Esophagus muscularis mucosa (tissue), 4 donors: ENCODE measurements around the gene IFFO2. TPM values are rescaled to one million over a fixed set of nuclear protein-coding genes. Genes with fewer than 3 reads are reported as not detected.

Experiments used
- DNase-seq: peaks from one replicate; pipeline ENCODE4 v3.0.0-alpha.2; 2017; ENCODE audit errors: extremely low spot score
- H3K27ac ChIP-seq, 4 donors: fragments of 200-600 bp; sonication (generic); replicated peaks in 1 of 4; 1 replicate in 3 of 4; 2 replicates in 1 of 4; pipeline ENCODE4 v1.5.1; 2016 to 2019; ENCODE audit warnings: mild to moderate bottlenecking in 1 of 4
- H3K27me3 ChIP-seq, 4 donors: fragments of 200-600 bp; sonication (generic); one replicate each; pipeline versions ENCODE4 v1.5.1 to v1.6.0; 2016 to 2019
- H3K36me3 ChIP-seq, 4 donors: fragments of 200-600 bp; sonication (generic); one replicate each; pipeline ENCODE4 v1.5.1; 2016 to 2019
- H3K4me1 ChIP-seq, 4 donors: fragments of 200-600 bp; sonication (generic); one replicate each; pipeline ENCODE4 v1.5.1; 2016 to 2019
- H3K4me3 ChIP-seq, 4 donors: fragments of 200-600 bp; sonication (generic); 1 replicate in 2 of 4; 2 replicates in 2 of 4; pipeline ENCODE4 v1.5.1; 2016 to 2019; ENCODE audit warnings: mild to moderate bottlenecking in 4 of 4, moderate library complexity in 1 of 4
- H3K9me3 ChIP-seq, 4 donors: fragments of 200-600 bp; sonication (generic); 1 replicate in 3 of 4; 2 replicates in 1 of 4; pipeline ENCODE4 v1.5.1; 2016 to 2019
- CTCF ChIP-seq, 3 experiments: fragments of 200-600 bp in 2 of 3; fragments of 450-650 bp in 1 of 3; sonication (generic) in 2 of 3; IDR thresholded peaks; one replicate each; pipeline ENCODE4 v1.5.1; 2017 to 2019; ENCODE audit warnings: antibody characterized with exemption in 3 of 3, mild to moderate bottlenecking in 2 of 3, moderate library complexity in 1 of 3
- EP300 ChIP-seq: sonication (generic); formaldehyde crosslinking; IDR thresholded peaks from one replicate; pipeline ENCODE4 v1.6.1; 2017; ENCODE audit warnings: antibody characterized with exemption
- POLR2A ChIP-seq: fragments of 450-650 bp; IDR thresholded peaks from one replicate; pipeline ENCODE4 v1.6.1; 2017; ENCODE audit warnings: antibody characterized with exemption, moderate library complexity, mild to moderate bottlenecking, low read depth
- POLR2AphosphoS5 ChIP-seq, 2 donors: sonication (generic); formaldehyde crosslinking; IDR thresholded peaks; one replicate each; pipeline ENCODE4 v1.6.1; 2017; ENCODE audit warnings: antibody characterized with exemption in 2 of 2
- WGBS: methylation state at CpG from one replicate; pipeline ENCODE4 v1.1.5; 2018; 5-methylcytosine and 5-hydroxymethylcytosine counted together
- intact Hi-C: fragments of 100-400 bp; cut with DNase I; formaldehyde crosslinking; loops from one replicate; pipeline ENCODE4 v1.15.1; 2023
- total RNA-seq, 4 donors: library from RNA; depleted of rRNA; stranded (reverse); fragments of >200 nt; gene quantifications; one replicate each; pipeline versions ENCODE4 v1.1.0 to v1.2.1, GENCODE V29; 2016

IFFO2 gene
- total RNA-seq, 4 donors from 2014 or later = 9.6 to 40.3 (median 16.3) TPM

DNA sequence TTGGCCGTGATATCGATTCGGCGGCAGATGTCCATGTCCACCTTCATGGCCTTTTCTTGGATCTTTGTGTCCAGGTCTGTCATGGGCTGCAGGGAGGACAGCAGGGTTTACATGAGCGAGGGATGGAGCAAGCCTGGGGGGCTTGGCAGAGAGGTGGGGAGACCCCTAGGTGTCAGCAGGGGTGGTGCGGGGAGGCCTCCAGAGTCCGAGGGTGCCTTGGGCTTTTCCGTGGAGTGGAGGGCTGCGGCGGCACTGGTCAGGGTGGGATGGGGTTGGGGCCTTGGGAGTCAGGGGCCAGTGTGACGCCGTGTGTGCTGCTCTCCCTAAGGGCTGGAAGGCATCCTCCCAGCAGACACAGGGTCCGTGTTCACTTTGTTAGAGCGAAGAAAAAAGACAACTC lies 38.1 kb downstream of the IFFO2 start:
- no peaks in the 10 kb centered on the region for H3K27me3 ChIP-seq
- H3K27ac ChIP-seq = peak overlapping the region in 1 of 4 donors; percentile 36
- H3K4me3 ChIP-seq = no peak overlapping the region
- 94% methylated on average over 7 of the region's 14 CpGs for WGBS
- H3K36me3 ChIP-seq = peaks cover 0 to 57% (median 49%) of the 10 kb centered on the region in 4 donors
- no peak for DNase-seq
- peaks cover 32 to 44% (median 38%) of the 10 kb centered on the region in 4 donors for H3K4me1 ChIP-seq
- intact Hi-C loops = no loop called here
- no peak for TF ChIP-seq EP300
- TF ChIP-seq POLR2AphosphoS5 (IDR thresholded peaks at IDR 0.05) = no peak
- TF ChIP-seq CTCF (IDR thresholded peaks at IDR 0.05) = no peak
- TF ChIP-seq POLR2A = no peak
- no peaks in the 10 kb centered on the region for H3K9me3 ChIP-seq

DNA sequence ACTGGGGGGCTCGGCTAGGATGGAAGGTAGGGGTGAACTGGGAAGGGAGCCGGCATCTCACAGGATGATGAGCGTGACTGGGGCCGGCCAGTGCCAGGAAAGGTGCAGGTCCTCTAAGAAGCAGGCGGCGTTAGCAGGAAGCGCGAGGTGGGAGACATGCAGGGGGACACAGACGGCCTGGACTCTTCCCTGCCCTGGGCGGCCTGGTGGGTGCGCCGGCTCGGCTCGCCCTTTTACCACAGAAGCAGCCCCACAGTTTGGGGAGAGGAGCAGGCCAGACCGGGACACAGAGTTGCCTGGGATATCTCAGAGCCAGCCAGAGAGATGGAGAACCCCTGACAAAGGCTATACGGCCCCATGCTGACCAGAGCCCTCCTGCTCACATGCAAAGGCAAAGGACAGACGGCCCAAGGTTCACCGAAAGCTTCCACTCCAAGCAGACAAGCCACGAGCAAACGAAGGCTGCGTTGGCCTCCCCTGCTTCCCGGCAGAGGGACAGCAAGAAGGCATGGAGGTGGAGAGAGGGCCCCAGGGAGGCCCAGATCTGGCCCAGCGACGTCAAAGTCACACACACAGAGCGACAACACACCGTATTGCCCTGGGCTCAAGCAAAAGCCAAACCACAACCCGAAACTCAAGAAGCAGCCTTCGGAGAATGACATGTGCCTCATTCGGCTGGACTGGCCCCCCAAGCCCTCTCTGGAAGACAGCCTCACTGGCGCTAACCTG lies 39.2 kb downstream of the IFFO2 start:
- Histone ChIP-seq H3K36me3 (peaks cover 0 to 57% (median 49%) of the 10 kb centered on the region in 4 donors), H3K4me3 (no peak overlapping the region), H3K27me3 (no peaks in the 10 kb centered on the region), H3K27ac (no peak overlapping the region), H3K9me3 (no peaks in the 10 kb centered on the region), H3K4me1 (peaks cover 31 to 43% (median 32%) of the 10 kb centered on the region in 4 donors)
- TF ChIP-seq CTCF (IDR thresholded peaks at IDR 0.05) = no peak
- no peak for TF ChIP-seq EP300
- no peak for TF ChIP-seq POLR2A
- TF ChIP-seq POLR2AphosphoS5 (IDR thresholded peaks at IDR 0.05) = no peak
- WGBS = 86% methylated on average over 27 of the region's 30 CpGs
- no peak for DNase-seq
- intact Hi-C loops = no loop called here

DNA sequence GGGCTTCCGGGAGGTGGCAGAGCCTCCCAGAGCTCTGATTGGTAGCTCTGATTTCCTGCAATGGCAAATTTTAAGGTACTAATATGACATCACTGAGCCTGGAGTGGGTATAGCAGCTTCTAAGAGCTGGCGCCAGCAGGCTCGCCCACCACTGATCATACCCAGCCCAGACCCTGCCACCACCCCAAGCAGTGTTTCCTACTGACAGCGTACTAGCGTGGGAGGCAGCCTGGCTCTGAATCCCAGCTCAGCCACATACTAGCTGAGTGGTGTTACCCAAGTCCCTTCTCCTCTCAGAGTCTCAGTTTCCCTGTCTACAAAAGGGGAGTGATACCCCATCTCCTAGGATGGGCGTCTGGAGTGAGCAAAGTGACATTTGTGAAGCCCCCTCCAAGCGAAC lies 41.1 kb downstream of the IFFO2 start:
- no peaks in the 10 kb centered on the region for H3K27me3 ChIP-seq
- H3K27ac ChIP-seq = peak overlapping the region in 1 of 4 donors; percentile 12
- intact Hi-C loops = no loop called here
- no peaks in the 10 kb centered on the region for H3K9me3 ChIP-seq
- 89% methylated on average over 6 of the region's 7 CpGs for WGBS
- no peak for DNase-seq
- TF ChIP-seq POLR2AphosphoS5 (IDR thresholded peaks at IDR 0.05) (no peak), CTCF (IDR thresholded peaks at IDR 0.05) (no peak), EP300 (no peak), POLR2A (no peak)
- H3K36me3 ChIP-seq = peaks cover 9 to 69% (median 63%) of the 10 kb centered on the region in 4 donors
- no peak overlapping the region for H3K4me3 ChIP-seq
- peaks cover 18 to 30% (median 19%) of the 10 kb centered on the region in 4 donors for H3K4me1 ChIP-seq

- peaks cover 21 to 34% (median 24%) of the 10 kb centered on the region in 4 donors for H3K4me1 ChIP-seq
- peak overlapping the region in 1 of 4 donors; percentile 1 for H3K4me3 ChIP-seq
- 51% methylated on average over 12 of the region's 22 CpGs for WGBS
- H3K36me3 ChIP-seq = peaks cover 17 to 75% (median 68%) of the 10 kb centered on the region in 4 donors
- TF ChIP-seq CTCF (IDR thresholded peaks at IDR 0.05) (peak in 2 of 3 experiments; percentile 95 to 97), POLR2A (no peak), POLR2AphosphoS5 (IDR thresholded peaks at IDR 0.05) (peak; percentile 44 to 66), EP300 (no peak)
- no peaks in the 10 kb centered on the region for H3K27me3 ChIP-seq
- intact Hi-C loops = no loop called here
- H3K27ac ChIP-seq = peak overlapping the region; percentile 52 to 69 (median 64)
- DNase-seq = no peak
- no peaks in the 10 kb centered on the region for H3K9me3 ChIP-seq
Measured at GRCh38 chr1:18913065-18913835, 43.2 kb downstream of the IFFO2 start.
